ENCODE data around the gene RALGPS1. TPM values are rescaled to one million over a fixed set of nuclear protein-coding genes. Genes with fewer than 3 reads are reported as not detected.

Gene RALGPS1
- total and polyA plus RNA-seq, 2 of the 8 experiments (the other 6 are each of a cell fraction or from before 2014, with no cell fraction given) = 20.0 to 23.5 TPM

DNA sequence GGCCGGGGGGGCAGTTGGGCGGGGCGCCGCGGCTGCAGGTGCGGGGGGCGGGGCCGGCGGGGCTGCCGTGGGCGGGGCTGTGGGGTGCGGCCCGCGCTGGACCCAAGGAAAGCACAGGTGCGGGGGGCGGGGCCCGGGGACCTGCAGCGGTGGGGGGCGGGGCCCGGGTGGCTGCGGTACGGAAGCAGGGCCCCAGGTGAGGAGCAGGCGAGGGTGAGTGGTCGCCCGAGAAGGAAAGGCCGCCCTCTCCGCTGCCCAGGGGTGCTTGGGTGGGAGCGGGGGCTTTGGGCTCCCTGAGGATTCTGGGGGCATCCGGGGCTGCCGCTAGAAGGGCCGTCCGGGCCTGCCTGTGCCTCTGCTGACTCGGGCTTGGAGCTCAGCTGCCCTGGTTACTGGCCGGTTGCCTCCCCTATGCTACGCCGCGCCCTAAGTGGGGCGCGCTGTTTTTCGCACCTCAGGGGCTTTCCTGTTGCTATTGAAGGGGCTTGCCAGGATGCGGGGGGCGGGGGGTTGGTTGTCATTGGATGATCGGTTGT lies 767 bp downstream of the RALGPS1 start:
- DNase-seq (ENCODE audit: low read depth in 1 of 2, low spot score in 2 of 2) (peak in 1 of 2 experiments; percentile 90), FAIRE-seq (no peak)
- Histone ChIP-seq H3K9ac (replicated peaks in 1 of 4; ENCODE audit: extremely low read depth in 1 of 4, low read depth in 3 of 4, low read length in 3 of 4) (peak overlapping the region in 3 of 4 experiments; percentile 34 to 64 (median 34); a peak in 5 of 7 replicates), H3K14ac (ENCODE audit: insufficient read length) (no peak overlapping the region), H3K27ac (ENCODE audit: low read depth, low read length) (no peak overlapping the region), H2BK120ac (replicated peaks; ENCODE audit: low read depth, low read length) (no peak overlapping the region), H3K56ac (replicated peaks; ENCODE audit: insufficient read length, low read depth, low read length) (no peak overlapping the region), H2AFZ (ENCODE audit: low read length) (no peak overlapping the region), H2BK20ac (ENCODE audit: low read length) (no peak overlapping the region), H3K79me1 (ENCODE audit: low read depth, low read length) (0 out of 2 replicates have a peak, but pooled peaks cover 5% of the 10 kb centered on the region), H3K4ac (replicated peaks; ENCODE audit: insufficient read length, low read depth, low read length) (no peak overlapping the region), H3K23ac (ENCODE audit: insufficient read length) (no peak overlapping the region), H3K23me2 (ENCODE audit: low read depth, low read length) (peaks cover 2% of the 10 kb centered on the region; the same call in 1 of the 2 replicates), H2AK5ac (ENCODE audit: low read depth, low read length) (no peak overlapping the region), H3K4me3 (ENCODE audit: extremely low read depth in 1 of 4, insufficient read depth in 2 of 4, low read depth in 3 of 4, low read length in 4 of 4) (peak overlapping the region; percentile 61 to 85 (median 69)), H4K91ac (replicated peaks; ENCODE audit: insufficient read length, low read length) (no peak overlapping the region), H4K5ac (ENCODE audit: insufficient read length, low read depth, low read length) (peak overlapping the region; percentile 15), H2BK15ac (ENCODE audit: low read length) (no peak overlapping the region), H3K9me3 (ENCODE audit: insufficient read depth in 2 of 2, low read depth in 1 of 2, low read length in 1 of 2) (no peaks in the 10 kb centered on the region), H3K79me2 (ENCODE audit: control insufficient read depth in 1 of 2, insufficient read depth in 2 of 2, low read length in 2 of 2) (peaks cover 0 to 16% of the 10 kb centered on the region in 2 experiments; a peak in 2 of 4 replicates), H3K4me1 (replicated peaks in 1 of 4; ENCODE audit: control insufficient read depth in 3 of 4, insufficient read depth in 4 of 4, low read length in 3 of 4) (peaks cover 6 to 19% (median 12%) of the 10 kb centered on the region in 4 experiments), H3K18ac (ENCODE audit: extremely low read depth, low read length) (no peak overlapping the region), H2BK12ac (ENCODE audit: low read depth, low read length) (no peak overlapping the region), H4K8ac (ENCODE audit: extremely low read depth, insufficient read depth, low read length) (no peak overlapping the region; the same call in 1 of the 2 replicates), H3K27me3 (replicated peaks in 1 of 4; ENCODE audit: control insufficient read depth in 3 of 4, extremely low read depth in 1 of 4, insufficient read depth in 3 of 4, low read length in 3 of 4) (peaks cover 0 to 11% (median 2%) of the 10 kb centered on the region in 4 experiments; a peak in 3 of 7 replicates), H3K36me3 (ENCODE audit: control insufficient read depth in 2 of 4, insufficient read depth in 4 of 4, low read length in 3 of 4) (no peaks in the 10 kb centered on the region), H2BK5ac (ENCODE audit: low read depth, low read length) (no peak overlapping the region), H3K4me2 (ENCODE audit: insufficient read depth in 1 of 2, low read depth in 2 of 2, low read length in 2 of 2) (peak overlapping the region; percentile 83 to 88), H4K20me1 (replicated peaks in 1 of 2; ENCODE audit: control insufficient read depth in 1 of 2, insufficient read depth in 2 of 2, low read length in 2 of 2) (peaks cover 0 to 4% of the 10 kb centered on the region in 2 experiments)
- POLR2A ChIA-PET (ENCODE audit: partially characterized antibody) = interaction anchor here (1.3 kb wide), 1 partner anchor 11 kb away, joined by 3 read pairs; no protein-coding TSS in a partner anchor
- WGBS, 2 experiments (ENCODE audit: extremely low coverage in 1 of 2, insufficient coverage in 1 of 2, insufficient read length in 1 of 2, insufficient replicate concordance in 2 of 2, low coverage in 1 of 2, low lambda C conversion rate in 2 of 2, missing lambda C conversion rate in 1 of 2) = 1% methylated on average over 15 of the region's 43 CpGs; no CpG with 5 or more reads in 1 of the 2 experiments
- CTCF ChIA-PET (ENCODE audit: partially characterized antibody) = interaction anchor here (0.9 to 2.9 kb wide), 6 partner anchors 11 to 283 kb away, joined by 3 to 15 read pairs (median 6); no protein-coding TSS in a partner anchor
- TF ChIP-seq SIN3A (conservative IDR thresholded peaks at IDR 0.05 in 1 of 2, IDR thresholded peaks at IDR 0.05 in 1 of 2; ENCODE audit: low read depth in 1 of 2, low read length in 2 of 2) (peak in 1 of 2 experiments; percentile 53; a peak in 1 of 4 replicates), TAF1 (IDR thresholded peaks at IDR 0.05; ENCODE audit: low read depth, low read length) (peak; percentile 36; the same call in 1 of the 2 replicates), GABPA (IDR thresholded peaks at IDR 0.05; ENCODE audit: borderline replicate concordance, insufficient read depth, low read length) (no peak), KDM4A (IDR thresholded peaks at IDR 0.05; ENCODE audit: low read depth, low read length, severe bottlenecking) (peak; percentile 50), POLR2A (IDR thresholded peaks at IDR 0.05; ENCODE audit: control extremely low read depth in 1 of 2, low read depth in 2 of 2, low read length in 2 of 2) (0 out of 3 replicates have a peak, but pooled peaks of 1 of the 2 experiments have one; percentile 19), MAFK (IDR thresholded peaks at IDR 0.05; ENCODE audit: low read depth, low read length) (no peak), PHF8 (conservative IDR thresholded peaks at IDR 0.05; ENCODE audit: low read depth, low read length) (peak; percentile 40; the same call in 1 of the 2 replicates)

Measured in H1 (cell line).